ENCODE measurements around the gene FNIP2.

DNA sequence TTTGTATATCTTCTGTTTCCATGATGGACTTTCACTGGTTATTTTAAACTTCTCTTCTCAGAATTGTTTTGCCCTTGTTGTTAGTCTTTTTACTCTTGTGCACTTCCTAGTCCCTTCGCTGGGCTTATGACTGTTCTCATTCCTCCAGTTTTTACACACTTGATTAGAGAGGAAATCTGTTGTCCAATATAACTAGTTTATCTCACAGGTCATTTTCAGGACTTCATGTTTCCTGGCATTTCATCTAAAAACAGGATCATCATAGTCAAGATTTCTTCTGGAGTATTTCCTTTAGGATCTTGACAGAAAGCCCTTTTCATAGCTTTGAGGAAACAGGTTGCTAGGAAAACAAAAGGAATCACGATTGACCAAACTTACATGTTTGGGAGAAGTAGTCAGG, 3.0 kb downstream of the FNIP2 start:
- no peak for TF ChIP-seq SPI1 (IDR thresholded peaks at IDR 0.05; ENCODE audit: low read depth, low read length)
- TF ChIP-seq POLR2A (IDR thresholded peaks at IDR 0.05; ENCODE audit: low read depth, low read length): no peak
- no peak for TF ChIP-seq POLR2AphosphoS5 (IDR thresholded peaks at IDR 0.05; ENCODE audit: low read depth, low read length)
- no peak for TF ChIP-seq TAF1 (IDR thresholded peaks at IDR 0.05; ENCODE audit: low read depth, low read length)
- no peak for TF ChIP-seq PAX5 (IDR thresholded peaks at IDR 0.05; ENCODE audit: insufficient read depth, low read length, severe bottlenecking)

All from GM12891 (cell line).